Amygdala (tissue), 56 donors: Measurements from ENCODE around the gene HMCN1.
"Not testable (repeated sequence)": the region's sequence is repeated elsewhere in the genome, so short reads cannot be mapped to it uniquely, and the experiment has no call there.

Source experiments
- DNase-seq, 56 donors: peaks; one replicate each; lab custom pipeline; 2025; lab: John Stamatoyannopoulos, UW

Gene HMCN1

GRCh38 chr1:186183219-186183618 is 449.0 kb downstream of the HMCN1 start:
- DNase-seq, result no peak

- no peak for DNase-seq
Measured at GRCh38 chr1:186183970-186184628, 449.9 kb downstream of the HMCN1 start.

DNA sequence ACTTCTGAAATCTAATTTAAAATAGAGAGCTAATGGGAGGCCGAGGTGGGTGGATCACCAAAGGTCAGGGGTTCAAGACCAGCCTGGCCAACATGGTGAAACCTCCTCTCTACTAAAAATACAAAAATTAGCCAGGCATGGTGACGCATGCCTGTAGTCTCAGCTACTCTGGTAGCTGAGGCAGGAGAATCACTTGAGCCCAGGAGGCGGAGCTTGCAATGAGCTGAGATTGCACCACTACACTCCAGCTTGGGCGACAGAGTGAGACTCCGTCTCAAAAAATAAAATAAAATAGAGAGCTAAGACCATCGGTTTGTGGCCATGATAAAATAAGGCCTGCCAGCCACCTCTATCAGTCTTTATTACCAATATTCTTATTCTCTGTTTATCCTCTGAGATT is 452.1 kb downstream of the HMCN1 start:
- DNase-seq, result not testable (repeated sequence)

- DNase-seq, result no peak
Measured at GRCh38 chr1:186187601-186188000, 453.4 kb downstream of the HMCN1 start.

- DNase-seq, result no peak
Measured at GRCh38 chr1:186188004-186188539, 453.9 kb downstream of the HMCN1 start.

- DNase-seq, result no peak
Measured at GRCh38 chr1:186188736-186189135, 454.5 kb downstream of the HMCN1 start.

- DNase-seq, result no peak
Measured at GRCh38 chr1:186189156-186189555, 455.0 kb downstream of the HMCN1 start.

DNA sequence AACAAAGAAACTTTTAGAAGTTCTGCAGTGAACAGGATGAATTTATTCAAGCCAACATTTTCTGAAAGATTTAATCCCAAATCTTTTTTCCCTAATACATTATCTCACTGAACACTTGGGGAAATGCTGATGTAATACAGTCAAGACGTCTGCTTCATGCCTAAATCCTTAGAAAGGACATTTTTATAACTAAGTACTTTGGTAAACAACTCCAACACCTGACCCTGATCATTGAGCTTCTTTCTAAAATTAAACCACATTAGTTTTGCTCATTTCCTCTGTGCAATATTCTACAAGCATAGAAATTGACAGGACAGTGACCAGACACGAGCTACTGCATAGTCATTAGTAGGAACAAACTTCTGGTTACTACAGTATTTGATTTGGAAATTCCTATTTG is 457.3 kb downstream of the HMCN1 start:
- no peak for DNase-seq

- no peak for DNase-seq
Measured at GRCh38 chr1:186193224-186193623, 459.0 kb downstream of the HMCN1 start.

DNA sequence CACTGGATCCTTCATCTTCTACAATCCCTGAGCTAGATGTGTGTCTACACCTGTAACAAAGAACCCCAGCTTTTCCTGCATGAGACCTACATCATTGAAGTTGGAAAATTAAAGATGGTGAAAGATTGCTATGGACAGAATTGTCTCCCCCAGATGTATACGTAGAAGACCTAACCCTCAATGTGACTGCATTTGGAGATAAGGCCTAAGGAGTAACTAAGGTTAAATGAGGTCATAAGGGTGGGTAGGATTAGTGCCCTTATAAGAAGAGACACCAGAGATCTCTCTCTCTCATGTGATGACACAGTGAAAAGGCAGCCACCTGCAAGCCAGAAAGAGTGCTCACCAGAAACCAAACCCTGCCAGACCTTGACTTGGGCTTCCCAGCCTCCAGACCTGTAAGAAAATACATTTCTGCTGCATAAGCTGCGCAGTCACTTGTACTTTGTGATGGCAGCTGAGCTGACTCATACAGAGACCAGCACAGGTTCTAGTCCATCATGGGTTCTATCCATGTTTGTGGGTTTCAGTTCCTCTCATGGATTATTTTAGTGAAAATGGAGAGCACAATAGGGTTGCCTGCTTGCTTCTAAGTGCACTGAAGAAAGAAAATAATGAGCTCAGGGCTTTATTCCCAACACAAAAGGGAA is 460.0 kb downstream of the HMCN1 start:
- DNase-seq, result no peak

DNA sequence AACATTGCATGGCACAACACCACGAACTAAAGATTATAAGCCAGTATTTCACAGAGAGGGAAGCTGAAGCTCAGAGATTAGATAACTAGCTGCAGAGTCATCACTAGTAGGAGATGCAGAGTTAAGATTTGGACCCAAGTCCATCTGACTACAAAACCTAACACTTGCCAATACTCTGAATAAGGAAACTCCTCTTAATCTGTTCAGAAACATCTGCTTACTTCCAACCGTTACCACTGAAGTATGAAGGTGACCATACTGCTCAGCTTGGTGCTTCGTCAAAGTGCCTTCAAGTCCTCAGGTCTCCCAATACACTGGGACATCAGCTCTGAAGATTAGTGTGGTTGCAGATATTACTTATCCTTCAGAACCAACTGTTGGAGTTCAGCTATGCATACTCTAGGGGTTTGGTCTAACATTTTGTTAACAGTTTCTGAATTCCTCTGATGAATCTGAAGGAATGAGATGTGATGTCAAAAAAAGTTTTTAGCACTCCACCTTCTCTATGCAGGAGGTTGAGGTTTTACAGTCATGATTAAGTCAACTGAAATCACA is 461.3 kb downstream of the HMCN1 start:
- DNase-seq, result no peak

DNA sequence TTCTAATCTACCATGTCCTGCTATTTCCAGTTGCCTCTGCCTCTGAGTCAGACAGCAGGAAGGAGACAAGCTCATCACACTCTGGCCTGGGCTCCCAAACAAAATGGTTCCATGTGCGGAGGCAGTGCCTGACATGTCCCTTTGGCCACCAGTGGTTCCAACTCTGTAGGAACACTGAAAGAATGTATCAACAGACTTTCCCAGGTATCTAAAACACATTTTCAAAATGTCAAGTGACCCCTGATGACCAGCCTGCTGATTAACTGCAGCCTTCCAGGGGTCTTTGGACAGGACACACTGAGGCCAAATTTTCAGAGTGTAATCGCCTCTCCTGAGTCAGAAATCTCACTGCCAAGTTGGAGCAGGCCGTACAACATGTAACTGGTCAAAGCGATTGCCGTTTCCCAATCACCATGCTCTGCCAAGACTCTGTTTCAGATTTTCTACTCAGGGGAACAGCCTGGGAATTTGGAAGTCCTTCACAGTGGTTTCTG is 468.1 kb downstream of the HMCN1 start:
- no peak for DNase-seq

DNA sequence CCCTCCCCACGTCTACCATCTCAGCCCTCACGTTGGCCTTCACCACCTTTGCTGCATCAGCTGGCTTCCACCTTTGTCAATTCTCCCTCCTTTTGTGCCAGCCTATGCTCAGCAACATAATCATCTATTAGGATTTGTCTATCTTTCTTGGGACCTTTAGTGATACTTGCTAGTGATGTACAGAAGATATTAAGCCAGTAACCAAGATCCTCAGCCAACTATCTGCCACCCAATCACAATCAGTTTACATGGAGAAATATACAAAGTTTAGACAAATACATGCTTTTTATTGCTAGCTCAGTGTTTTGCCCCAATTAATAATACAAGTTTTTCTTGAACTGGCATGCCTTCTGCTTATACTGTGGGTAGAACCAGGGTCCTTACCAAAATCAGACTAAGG is 468.6 kb downstream of the HMCN1 start:
- DNase-seq, result no peak

GRCh38 chr1:186206048-186206570 is 471.9 kb downstream of the HMCN1 start:
- DNase-seq, result no peak

DNA sequence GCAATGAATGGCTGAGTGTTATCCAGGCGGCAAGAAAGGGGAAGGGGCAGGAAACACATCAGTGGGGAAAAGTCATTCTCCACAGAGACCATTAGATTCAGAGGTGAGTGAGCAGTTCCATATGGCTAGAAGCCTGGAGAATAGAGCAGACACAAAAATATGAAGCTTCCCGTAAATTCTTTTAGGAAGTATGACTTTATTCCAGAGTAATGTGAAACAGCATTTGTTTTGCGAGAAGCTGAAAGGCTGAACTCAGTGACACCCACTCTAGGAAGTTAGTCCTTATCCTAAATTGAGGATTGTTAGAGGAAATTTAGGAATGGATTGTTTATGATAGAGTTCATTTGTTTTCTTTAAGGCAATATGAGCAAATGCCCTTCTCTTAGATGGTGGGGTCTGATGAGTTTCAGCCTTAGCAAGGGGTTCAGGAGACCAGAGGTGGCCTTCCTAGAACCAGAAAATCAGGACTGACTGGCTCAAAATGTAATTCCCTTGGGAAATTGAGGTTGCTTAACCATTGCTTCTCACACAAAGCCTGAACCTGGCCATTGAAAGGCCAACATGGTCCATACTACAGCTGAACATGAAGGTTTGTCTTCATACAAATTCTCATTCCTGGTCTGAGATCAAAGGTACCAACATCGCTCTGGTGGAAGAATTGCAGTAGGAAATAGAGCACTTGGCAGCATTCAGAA is 473.3 kb downstream of the HMCN1 start:
- no peak for DNase-seq

DNA sequence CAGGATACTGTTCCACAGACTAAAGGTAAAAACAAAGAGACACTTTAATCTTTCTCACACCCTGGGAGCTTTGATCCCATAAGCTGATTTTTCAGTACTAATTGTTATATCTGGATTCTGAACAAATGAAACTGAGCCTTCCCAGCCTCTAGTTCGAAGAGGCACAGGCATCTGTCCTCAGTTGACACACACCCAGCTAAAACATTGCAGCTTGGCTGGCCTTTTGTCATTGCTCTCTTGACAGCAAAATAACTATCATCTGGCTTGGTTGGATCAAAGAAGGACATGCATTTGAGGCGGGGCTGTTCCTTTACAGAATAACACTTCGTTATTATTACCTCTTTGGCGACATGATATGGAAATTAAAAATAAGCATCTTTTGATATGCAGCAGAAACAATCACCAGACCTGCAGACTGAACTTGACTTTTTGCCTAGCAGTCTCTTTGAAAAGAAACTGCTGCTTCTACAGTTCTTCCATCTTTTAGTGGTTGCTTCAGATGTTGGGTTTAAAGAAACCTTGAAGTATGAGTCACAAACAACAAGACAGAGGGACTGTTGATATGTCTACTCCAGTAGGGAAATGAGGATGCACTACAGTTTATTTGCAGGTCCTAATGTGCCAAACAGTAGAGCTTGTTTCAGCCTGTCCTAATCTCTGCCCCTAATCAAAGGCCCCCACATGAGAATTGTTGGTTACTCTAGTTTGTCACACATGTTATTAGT is 474.4 kb downstream of the HMCN1 start:
- DNase-seq, result no peak

- no peak for DNase-seq
Measured at GRCh38 chr1:186210258-186210657, 476.1 kb downstream of the HMCN1 start.

DNA sequence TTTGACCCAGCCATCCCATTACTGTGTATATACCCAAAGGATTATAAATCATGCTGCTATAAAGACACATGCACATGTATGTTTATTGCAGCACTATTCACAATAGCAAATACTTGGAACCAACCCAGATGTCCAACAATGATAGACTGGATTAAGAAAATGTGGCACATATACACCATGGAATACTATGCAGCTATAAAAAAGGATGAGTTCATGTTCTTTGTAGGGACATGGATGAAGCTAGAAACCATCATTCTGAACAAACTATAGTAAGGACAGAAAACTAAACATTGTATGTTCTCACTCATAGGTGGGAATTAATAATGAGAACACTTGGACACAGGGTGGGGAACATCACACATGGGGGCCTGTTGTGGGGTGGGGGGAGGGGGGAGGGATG is 477.4 kb downstream of the HMCN1 start:
- not testable (repeated sequence) for DNase-seq

DNA sequence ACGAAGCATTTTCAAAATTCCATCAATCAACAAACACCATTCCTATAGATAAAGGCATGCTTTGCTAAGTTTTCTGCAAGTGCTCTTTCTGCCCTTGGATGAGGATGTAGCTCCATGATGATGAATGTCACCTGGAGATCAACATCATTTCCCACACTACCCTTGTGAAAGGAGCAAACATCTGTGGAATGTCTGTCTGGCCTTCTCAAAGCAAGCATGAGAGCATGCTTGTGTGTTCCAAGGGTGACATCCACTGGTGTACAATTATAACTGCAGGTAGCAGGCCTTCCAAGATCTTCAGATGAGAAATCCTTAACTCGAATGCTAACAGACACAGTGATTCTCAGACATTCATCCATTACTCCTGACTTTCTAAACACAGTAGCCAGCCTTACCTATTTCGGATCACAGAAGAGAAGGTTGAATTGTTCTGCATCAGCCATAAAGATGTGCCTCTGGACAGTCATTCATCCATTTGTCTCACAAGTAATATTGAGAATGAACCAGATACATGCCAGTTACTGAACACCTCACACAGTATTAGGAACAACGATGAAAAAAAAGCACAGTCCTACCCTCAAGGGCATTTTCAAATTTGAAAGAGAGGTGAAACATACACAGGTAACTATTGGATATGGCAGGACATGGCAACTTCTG is 478.5 kb downstream of the HMCN1 start:
- DNase-seq, result peak in 23 of 56 donors; percentile 1 to 70 (median 18)

- no peak for DNase-seq
Measured at GRCh38 chr1:186213225-186213607, 479.0 kb downstream of the HMCN1 start.
